Measurements from ENCODE around the gene PAK4. TPM values are rescaled to one million over a fixed set of nuclear protein-coding genes. Genes with fewer than 3 reads are reported as not detected.
A peak's percentile ranks its signal among the peaks of the same experiment; 100 is the strongest.

PAK4 gene
- total RNA-seq, 2 experiments from 2014 or later, result 2.7 to 6.3 TPM

GRCh38 chr19:39186391-39186790 lies 60.8 kb downstream of the PAK4 start:
- Histone ChIP-seq H3K9me3 (ENCODE audit: control insufficient read depth in 1 of 2, insufficient read depth in 1 of 2, low read length in 2 of 2) (no peaks in the 10 kb centered on the region), H3K4me1 (ENCODE audit: insufficient read depth, low read length) (no peaks in the 10 kb centered on the region), H3K27me3 (ENCODE audit: control insufficient read depth in 1 of 2, insufficient read depth in 2 of 2, low read length in 2 of 2) (no peaks in the 10 kb centered on the region), H3K27ac (ENCODE audit: low read depth in 1 of 2, low read length in 2 of 2) (no peak overlapping the region), H3K36me3 (ENCODE audit: insufficient read depth, low read length) (no peaks in the 10 kb centered on the region), H3K4me3 (ENCODE audit: low read length) (no peak overlapping the region)
- DNase-seq, result no peak
- Mint-ChIP-seq H3K27ac (no peak overlapping the region), H3K27me3 (peaks cover 18% of the 10 kb centered on the region), H3K9me3 (no peaks in the 10 kb centered on the region), H3K4me3 (no peak overlapping the region), H3K36me3 (ENCODE audit: low read depth) (no peaks in the 10 kb centered on the region), H3K4me1 (ENCODE audit: low read depth) (no peaks in the 10 kb centered on the region)
- POLR2A ChIA-PET, result no interaction called here
- intact Hi-C loops (cut with DNase I, micrococcal nuclease), result loop anchor here (2.0 to 10.0 kb wide), 3 partner anchors 64 to 222 kb away; no protein-coding TSS in a partner anchor
- ATAC-seq (ENCODE audit: poor library complexity), result no peak
- no peak for TF ChIP-seq CTCF (IDR thresholded peaks at IDR 0.05)
- CTCF ChIA-PET, result interaction anchor here (0.7 to 0.8 kb wide), 2 partner anchors 70 to 135 kb away, joined by 3 read pairs; no protein-coding TSS in a partner anchor

- POLR2A ChIA-PET, result no interaction called here
- DNase-seq, result no peak
- H3K4me3 ChIP-seq (ENCODE audit: low read length), result no peak overlapping the region
- intact Hi-C loops (cut with DNase I, micrococcal nuclease), result loop anchor here (1.0 to 10.0 kb wide), 4 partner anchors 65 to 223 kb away; no protein-coding TSS in a partner anchor
- no peak overlapping the region for H3K4me3 Mint-ChIP-seq
- H3K27ac ChIP-seq (ENCODE audit: low read depth in 1 of 2, low read length in 2 of 2), result no peak overlapping the region
- no peaks in the 10 kb centered on the region for H3K36me3 Mint-ChIP-seq (ENCODE audit: low read depth)
- no peaks in the 10 kb centered on the region for H3K9me3 Mint-ChIP-seq
- peaks cover 0 to 2% of the 10 kb centered on the region in 2 experiments for H3K27me3 ChIP-seq (ENCODE audit: control insufficient read depth in 1 of 2, insufficient read depth in 2 of 2, low read length in 2 of 2)
- no peaks in the 10 kb centered on the region for H3K4me1 ChIP-seq (ENCODE audit: insufficient read depth, low read length)
- no peaks in the 10 kb centered on the region for H3K4me1 Mint-ChIP-seq (ENCODE audit: low read depth)
- H3K27ac Mint-ChIP-seq, result no peak overlapping the region
- peaks cover 18% of the 10 kb centered on the region for H3K27me3 Mint-ChIP-seq
- H3K36me3 ChIP-seq (ENCODE audit: insufficient read depth, low read length), result no peaks in the 10 kb centered on the region
- CTCF ChIA-PET, result no interaction called here
- no peaks in the 10 kb centered on the region for H3K9me3 ChIP-seq (ENCODE audit: control insufficient read depth in 1 of 2, insufficient read depth in 1 of 2, low read length in 2 of 2)
- no peak for ATAC-seq (ENCODE audit: poor library complexity)
- peak; percentile 28 for TF ChIP-seq CTCF (IDR thresholded peaks at IDR 0.05)
Measured at GRCh38 chr19:39187552-39187943, 62.0 kb downstream of the PAK4 start.

GRCh38 chr19:39188960-39189359 lies 63.4 kb downstream of the PAK4 start:
- peaks cover 30% of the 10 kb centered on the region for H3K27me3 Mint-ChIP-seq

More at GRCh38 chr19:39188960-39189359, 63.4 kb downstream of the PAK4 start:
- no peak overlapping the region for H3K27ac Mint-ChIP-seq
- ChIA-PET POLR2A (no interaction called here), CTCF (no interaction called here)
- no peak overlapping the region for H3K4me3 Mint-ChIP-seq
- intact Hi-C loops (cut with DNase I, micrococcal nuclease), result loop anchor here (5.0 to 10.0 kb wide), 2 partner anchors 67 to 224 kb away; no protein-coding TSS in a partner anchor
- Histone ChIP-seq H3K4me3 (ENCODE audit: low read length) (no peak overlapping the region), H3K27me3 (ENCODE audit: control insufficient read depth in 1 of 2, insufficient read depth in 2 of 2, low read length in 2 of 2) (peaks cover 3 to 7% of the 10 kb centered on the region in 2 experiments), H3K9me3 (ENCODE audit: control insufficient read depth in 1 of 2, insufficient read depth in 1 of 2, low read length in 2 of 2) (no peaks in the 10 kb centered on the region), H3K27ac (ENCODE audit: low read depth in 1 of 2, low read length in 2 of 2) (no peak overlapping the region), H3K4me1 (ENCODE audit: insufficient read depth, low read length) (no peaks in the 10 kb centered on the region), H3K36me3 (ENCODE audit: insufficient read depth, low read length) (no peaks in the 10 kb centered on the region)
- DNase-seq, result no peak
- no peak for ATAC-seq (ENCODE audit: poor library complexity)
- no peaks in the 10 kb centered on the region for H3K9me3 Mint-ChIP-seq
- no peaks in the 10 kb centered on the region for H3K36me3 Mint-ChIP-seq (ENCODE audit: low read depth)
- TF ChIP-seq CTCF (IDR thresholded peaks at IDR 0.05), result no peak
- H3K4me1 Mint-ChIP-seq (ENCODE audit: low read depth), result no peaks in the 10 kb centered on the region

All from CD4-positive, alpha-beta T cell (primary cell).